GM12892 (cell line): ENCODE data around the gene DHX34.

ENCODE experiments used
- POLR2A ChIP-seq: IDR thresholded peaks from 2 replicates; pipeline ENCODE4 v1.6.1; 2011; ENCODE audit warnings: low read depth, low read length, control low read depth
- TAF1 ChIP-seq: IDR thresholded peaks from 2 replicates; pipeline ENCODE4 v1.6.1; 2011; ENCODE audit warnings: low read depth, mild to moderate bottlenecking, control low read depth, low read length, borderline replicate concordance

- no peak for TF ChIP-seq TAF1
- TF ChIP-seq POLR2A = no peak
Observed at GRCh38 chr19:47402504-47402903, 53.4 kb downstream of the DHX34 start.
